SU-DHL-6 (cell line): ENCODE data around the gene ADCY7.

Experiments
- H2AFZ ChIP-seq: fragments of 200-600 bp; sonication (generic); 2 replicates; pipeline ENCODE4 v1.6.1; 2014; ENCODE audit warnings: low read depth, mild to moderate bottlenecking, moderate library complexity, mixed read lengths, antibody characterized with exemption, low read length; ENCODE audit not compliant: severe bottlenecking
- H3F3A ChIP-seq: fragments of 200-600 bp; shearing (Covaris generic); 2 replicates; pipeline ENCODE4 v1.6.0; 2016; ENCODE audit warnings: antibody characterized with exemption, mild to moderate bottlenecking; ENCODE audit not compliant: insufficient read depth
- H3K27ac ChIP-seq: fragments of 200-600 bp; sonication (generic); 2 replicates; pipeline ENCODE4 v1.5.1; 2016; ENCODE audit warnings: low read depth, mild to moderate bottlenecking, low read length, moderate library complexity, mixed read lengths
- H3K27me3 ChIP-seq: fragments of 200-600 bp; sonication (generic), shearing (Covaris generic); 2 replicates; pipeline ENCODE4 v1.6.0; 2014; ENCODE audit warnings: mild to moderate bottlenecking, low read length
- H3K36me3 ChIP-seq: fragments of 200-600 bp; sonication (generic); 2 replicates; pipeline ENCODE4 v1.6.1; 2014; ENCODE audit warnings: mild to moderate bottlenecking, low read length, mixed read lengths
- H3K4me2 ChIP-seq: fragments of 300-600, 200-600 bp; shearing (Covaris generic), sonication (generic); 2 replicates; pipeline ENCODE4 v1.6.0; 2014; ENCODE audit warnings: low read length, low read depth, mild to moderate bottlenecking; ENCODE audit not compliant: poor library complexity, severe bottlenecking
- H3K4me3 ChIP-seq: fragments of 200-600 bp; sonication (generic); 2 replicates; pipeline ENCODE4 v1.5.1; 2014; ENCODE audit warnings: antibody characterized with exemption, low read length, mild to moderate bottlenecking, mixed read lengths; ENCODE audit not compliant: insufficient read depth, poor library complexity, severe bottlenecking
- H3K79me2 ChIP-seq: fragments of 200-600 bp; sonication (generic); 2 replicates; pipeline ENCODE4 v1.6.1; 2014; ENCODE audit warnings: mild to moderate bottlenecking, low read length, moderate library complexity; ENCODE audit not compliant: insufficient read depth
- H3K9ac ChIP-seq: fragments of 200-600 bp; sonication (generic); 2 replicates; pipeline ENCODE4 v1.7.0; 2014; ENCODE audit warnings: mild to moderate bottlenecking, low read length
- H3K9me2 ChIP-seq: fragments of 200-600 bp; sonication (generic); replicated peaks from 2 replicates; pipeline ENCODE4 v1.6.1; 2014; ENCODE audit warnings: low read length; ENCODE audit not compliant: insufficient read depth
- H3K9me3 ChIP-seq: fragments of 200-600 bp; sonication (generic); 2 replicates; pipeline ENCODE4 v1.6.1; 2014; ENCODE audit warnings: low read length, mixed read lengths; ENCODE audit not compliant: insufficient read depth
- H4K20me1 ChIP-seq: fragments of 200-600 bp; sonication (generic); 2 replicates; pipeline ENCODE4 v1.6.1; 2014; ENCODE audit warnings: low read depth, mild to moderate bottlenecking, antibody characterized with exemption, low read length, moderate library complexity, mixed read lengths
- CTCF ChIP-seq: fragments of 200-600 bp; sonication (generic); IDR thresholded peaks from one replicate; pipeline ENCODE4 v1.5.1; 2017; ENCODE audit warnings: antibody characterized with exemption, mild to moderate bottlenecking, low read length, moderate library complexity; ENCODE audit not compliant: insufficient read depth, poor library complexity, severe bottlenecking
- EZH2phosphoT487 ChIP-seq: fragments of 200-600 bp; sonication (generic), shearing (Covaris generic); conservative IDR thresholded peaks from 2 replicates; pipeline ENCODE4 v1.6.1; 2018; ENCODE audit warnings: mild to moderate bottlenecking, antibody characterized with exemption, low read length, moderate library complexity, mixed read lengths

The ADCY7 gene

GRCh38 chr16:50354629-50355456 is 88.5 kb downstream of the ADCY7 start:
- Histone ChIP-seq H3K27ac (no peak overlapping the region), H4K20me1 (peaks cover 4% of the 10 kb centered on the region), H3K4me2 (no peak overlapping the region), H3K9me2 (no peaks in the 10 kb centered on the region), H3K4me3 (no peak overlapping the region), H3K9me3 (no peaks in the 10 kb centered on the region), H3K79me2 (peaks cover 43% of the 10 kb centered on the region), H3K9ac (no peak overlapping the region), H2AFZ (no peak overlapping the region), H3F3A (peaks cover 22% of the 10 kb centered on the region), H3K36me3 (peaks cover 45% of the 10 kb centered on the region), H3K27me3 (no peaks in the 10 kb centered on the region)
- TF ChIP-seq CTCF (peak; percentile 84), EZH2phosphoT487 (no peak)

- Histone ChIP-seq H3K9me3 (no peaks in the 10 kb centered on the region), H4K20me1 (peaks cover 8% of the 10 kb centered on the region), H3K9ac (no peak overlapping the region), H3K4me3 (no peak overlapping the region), H3K27me3 (no peaks in the 10 kb centered on the region), H3K79me2 (peaks cover 87% of the 10 kb centered on the region), H3K4me2 (no peak overlapping the region), H3K27ac (no peak overlapping the region), H3K9me2 (no peaks in the 10 kb centered on the region), H2AFZ (no peak overlapping the region), H3K36me3 (peaks cover 28% of the 10 kb centered on the region; the same call in 1 of the 2 replicates), H3F3A (peaks cover 18% of the 10 kb centered on the region)
- TF ChIP-seq CTCF (no peak), EZH2phosphoT487 (no peak)
These were observed 93.3 kb downstream of the ADCY7 start for GRCh38 chr16:50359626-50360025.

GRCh38 chr16:50360033-50360778 is 93.9 kb downstream of the ADCY7 start:
- no peak overlapping the region for H3K9ac ChIP-seq
- H3K27ac ChIP-seq: no peak overlapping the region
- H4K20me1 ChIP-seq: peaks cover 8% of the 10 kb centered on the region
- peaks cover 18% of the 10 kb centered on the region for H3F3A ChIP-seq
- H3K9me2 ChIP-seq: no peaks in the 10 kb centered on the region
- peaks cover 32% of the 10 kb centered on the region for H3K36me3 ChIP-seq
- H3K9me3 ChIP-seq: no peaks in the 10 kb centered on the region
- H2AFZ ChIP-seq: no peak overlapping the region
- no peaks in the 10 kb centered on the region for H3K27me3 ChIP-seq
- peaks cover 88% of the 10 kb centered on the region for H3K79me2 ChIP-seq
- no peak for TF ChIP-seq EZH2phosphoT487
- no peak for TF ChIP-seq CTCF
- no peak overlapping the region for H3K4me3 ChIP-seq
- H3K4me2 ChIP-seq: no peak overlapping the region
